T-helper 2 cell (primary cell): ENCODE data around the gene PRKAG2.

Experiments used
- DNase-seq, 5 experiments: peaks; one replicate each; pipeline versions ENCODE4 v3.0.0 to v3.0.0-alpha.2; 2012 to 2022

Gene PRKAG2

GRCh38 chr7:151815419-151815818 lies 61.5 kb downstream of the PRKAG2 start:
- DNase-seq, result no peak

- no peak for DNase-seq
Measured at GRCh38 chr7:151814400-151815009, 62.4 kb downstream of the PRKAG2 start.

GRCh38 chr7:151813997-151814396 lies 62.9 kb downstream of the PRKAG2 start:
- no peak for DNase-seq

GRCh38 chr7:151813445-151813844 lies 63.5 kb downstream of the PRKAG2 start:
- no peak for DNase-seq

GRCh38 chr7:151812967-151813366 lies 63.9 kb downstream of the PRKAG2 start:
- no peak for DNase-seq

GRCh38 chr7:151810441-151811232 lies 66.3 kb downstream of the PRKAG2 start:
- no peak for DNase-seq

GRCh38 chr7:151809864-151810170 lies 67.1 kb downstream of the PRKAG2 start:
- DNase-seq, result no peak

GRCh38 chr7:151809146-151809863 lies 67.6 kb downstream of the PRKAG2 start:
- DNase-seq, result no peak

- DNase-seq, result no peak
Measured at GRCh38 chr7:151808400-151809145, 68.3 kb downstream of the PRKAG2 start.

- no peak for DNase-seq
Measured at GRCh38 chr7:151807846-151808245, 69.1 kb downstream of the PRKAG2 start.

- no peak for DNase-seq
Measured at GRCh38 chr7:151806952-151807775, 69.8 kb downstream of the PRKAG2 start.

GRCh38 chr7:151806204-151806603 lies 70.7 kb downstream of the PRKAG2 start:
- DNase-seq, result no peak

GRCh38 chr7:151805191-151805590 lies 71.7 kb downstream of the PRKAG2 start:
- no peak for DNase-seq

- DNase-seq, result no peak
Measured at GRCh38 chr7:151804756-151805155, 72.2 kb downstream of the PRKAG2 start.

GRCh38 chr7:151803841-151804240 lies 73.1 kb downstream of the PRKAG2 start:
- DNase-seq, result no peak

- no peak for DNase-seq
Measured at GRCh38 chr7:151802469-151802846, 74.5 kb downstream of the PRKAG2 start.

GRCh38 chr7:151801782-151802468 lies 75.0 kb downstream of the PRKAG2 start:
- no peak for DNase-seq

- no peak for DNase-seq
Measured at GRCh38 chr7:151801291-151801690, 75.6 kb downstream of the PRKAG2 start.

GRCh38 chr7:151800861-151801260 lies 76.1 kb downstream of the PRKAG2 start:
- no peak for DNase-seq

GRCh38 chr7:151800391-151800790 lies 76.5 kb downstream of the PRKAG2 start:
- no peak for DNase-seq

GRCh38 chr7:151799506-151799905 lies 77.4 kb downstream of the PRKAG2 start:
- DNase-seq, result no peak
